B cell (primary cell): Measurements from ENCODE around the gene GRID1.

Experiments used
- CTCF ChIP-seq: fragments of 200-600 bp; IDR thresholded peaks from one replicate; pipeline ENCODE4 v1.8.0; 2022; ENCODE audit warnings: antibody characterized with exemption, mild to moderate bottlenecking
- EZH2 ChIP-seq: IDR thresholded peaks from 2 replicates; pipeline ENCODE4 v1.6.1; 2012; ENCODE audit warnings: borderline replicate concordance, low read depth, mild to moderate bottlenecking, moderate library complexity, low read length; ENCODE audit not compliant: insufficient read depth, poor library complexity, severe bottlenecking

- TF ChIP-seq CTCF: no peak
- TF ChIP-seq EZH2: no peak
Observed at GRCh38 chr10:86362129-86362527, 4.5 kb downstream of the GRID1 start.
